Activated CD8-positive, alpha-beta T cell treated with anti-CD3 and anti-CD28 coated beads for 36 hours (primary cell): ENCODE measurements around the gene AMT. TPM values are rescaled to one million over a fixed set of nuclear protein-coding genes. Genes with fewer than 3 reads are reported as not detected.

Experiments
- ATAC-seq: fragments of 200-7000 bp; cut with Tn5 transposase; one replicate; pipeline ENCODE4 v1.10.0; 2021; ENCODE audit warnings: mild to moderate bottlenecking, moderate library complexity
- CTCF ChIA-PET: fragments of 350-600 bp; sonication (Branson Sonifier 250); formaldehyde crosslinking; loops from one replicate; lab custom pipeline; 2021; ENCODE audit warnings: antibody characterized with exemption; lab: Charles Lee
- POLR2A ChIA-PET: fragments of 350-600 bp; sonication (Branson Sonifier 250); formaldehyde crosslinking; loops from one replicate; lab custom pipeline; 2021; ENCODE audit warnings: antibody characterized with exemption; lab: Charles Lee
- DNase-seq: peaks from one replicate; pipeline ENCODE4 v3.0.0-alpha.2; 2020
- H3K27ac Mint-ChIP-seq: one replicate; pipeline ENCODE4 v1.8.0; 2021; ENCODE audit warnings: mild to moderate bottlenecking, mixed read lengths
- H3K27me3 Mint-ChIP-seq: one replicate; pipeline ENCODE4 v1.8.0; 2021; ENCODE audit warnings: mixed read lengths
- H3K36me3 Mint-ChIP-seq: one replicate; pipeline ENCODE4 v1.8.0; 2021; ENCODE audit warnings: low read depth, mixed read lengths
- H3K4me1 Mint-ChIP-seq: one replicate; pipeline ENCODE4 v1.8.0; 2021; ENCODE audit warnings: low read depth, mixed read lengths
- H3K4me3 Mint-ChIP-seq: one replicate; pipeline ENCODE4 v1.8.0; 2021; ENCODE audit warnings: mild to moderate bottlenecking, moderate library complexity, mixed read lengths
- H3K9me3 Mint-ChIP-seq: one replicate; pipeline ENCODE4 v1.8.0; 2021; ENCODE audit warnings: mixed read lengths
- CTCF ChIP-seq: fragments of 200-600 bp; IDR thresholded peaks from one replicate; pipeline ENCODE4 v1.8.0; 2022; ENCODE audit warnings: antibody characterized with exemption, mild to moderate bottlenecking
- intact Hi-C: fragments of 100-400 bp; cut with micrococcal nuclease; formaldehyde crosslinking; loops from one replicate; pipeline ENCODE4 v1.10.0; 2022
- total RNA-seq, 2 experiments: library from RNA; stranded (reverse); gene quantifications; one replicate each; pipeline ENCODE4 v1.2.3, GENCODE V29; 2021

AMT gene
- total RNA-seq, 2 experiments from 2014 or later: 2.5 to 4.4 TPM

DNA sequence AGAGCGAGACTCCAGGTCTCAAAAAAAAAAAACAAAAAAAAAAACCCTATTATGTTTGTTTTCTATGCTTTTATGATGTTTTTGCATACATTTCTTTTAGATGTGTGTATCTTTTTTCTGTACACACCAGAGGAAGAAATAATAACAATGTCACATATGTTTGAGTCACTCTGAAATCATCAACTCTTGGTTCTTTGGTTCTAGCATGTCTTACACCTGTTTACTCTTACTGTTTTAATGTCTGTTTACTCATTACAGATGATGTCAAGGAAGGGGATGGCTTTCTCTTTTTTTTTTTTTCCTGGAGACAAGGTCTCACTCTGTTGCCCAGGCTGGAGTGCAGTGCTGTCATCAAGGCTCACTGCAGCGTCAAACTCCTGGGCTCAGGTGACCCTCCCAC is 34.6 kb downstream of the AMT start:
- peak overlapping the region; percentile 62 for H3K27ac Mint-ChIP-seq
- H3K9me3 Mint-ChIP-seq: no peaks in the 10 kb centered on the region
- H3K27me3 Mint-ChIP-seq: no peaks in the 10 kb centered on the region
- H3K4me3 Mint-ChIP-seq: no peak overlapping the region
- intact Hi-C loops: no loop called here
- TF ChIP-seq CTCF: no peak
- ChIA-PET CTCF (interaction anchor here (1.2 to 1.7 kb wide), 3 partner anchors 10 to 48 kb away, joined by 4 to 8 read pairs (median 5); partner anchors contain the start of gene USP4), POLR2A (no interaction called here)
- no peak for DNase-seq
- peak; percentile 17 for ATAC-seq
- peaks cover 22% of the 10 kb centered on the region for H3K36me3 Mint-ChIP-seq
- H3K4me1 Mint-ChIP-seq: peaks cover 51% of the 10 kb centered on the region

- H3K36me3 Mint-ChIP-seq: peaks cover 22% of the 10 kb centered on the region
- intact Hi-C loops: no loop called here
- H3K9me3 Mint-ChIP-seq: no peaks in the 10 kb centered on the region
- peaks cover 50% of the 10 kb centered on the region for H3K4me1 Mint-ChIP-seq
- H3K27ac Mint-ChIP-seq: peak overlapping the region; percentile 17
- ChIA-PET POLR2A (interaction anchor here (1.4 kb wide), 1 partner anchor 26 kb away, joined by 3 read pairs; no protein-coding TSS in a partner anchor), CTCF (interaction anchor here (1.0 kb wide), 2 partner anchors 42 to 153 kb away, joined by 3 read pairs; no protein-coding TSS in a partner anchor)
- no peak overlapping the region for H3K4me3 Mint-ChIP-seq
- H3K27me3 Mint-ChIP-seq: no peaks in the 10 kb centered on the region
- no peak for TF ChIP-seq CTCF
- DNase-seq (no peak), ATAC-seq (no peak)
Observed at GRCh38 chr3:49386056-49386756, 36.1 kb downstream of the AMT start.

- Mint-ChIP-seq H3K27me3 (no peaks in the 10 kb centered on the region), H3K9me3 (no peaks in the 10 kb centered on the region), H3K36me3 (peaks cover 22% of the 10 kb centered on the region), H3K4me1 (peaks cover 50% of the 10 kb centered on the region), H3K4me3 (no peak overlapping the region), H3K27ac (peak overlapping the region; percentile 30)
- ChIA-PET POLR2A (no interaction called here), CTCF (interaction anchor here (1.0 kb wide), 1 partner anchor 154 kb away, joined by 3 read pairs; no protein-coding TSS in a partner anchor)
- no peak for TF ChIP-seq CTCF
- intact Hi-C loops: no loop called here
- DNase-seq: no peak
- ATAC-seq: no peak
Observed at GRCh38 chr3:49385617-49386016, 36.7 kb downstream of the AMT start.

- no peak overlapping the region for H3K4me3 Mint-ChIP-seq
- TF ChIP-seq CTCF: no peak
Observed at GRCh38 chr3:49383387-49383786, 38.9 kb downstream of the AMT start.

DNA sequence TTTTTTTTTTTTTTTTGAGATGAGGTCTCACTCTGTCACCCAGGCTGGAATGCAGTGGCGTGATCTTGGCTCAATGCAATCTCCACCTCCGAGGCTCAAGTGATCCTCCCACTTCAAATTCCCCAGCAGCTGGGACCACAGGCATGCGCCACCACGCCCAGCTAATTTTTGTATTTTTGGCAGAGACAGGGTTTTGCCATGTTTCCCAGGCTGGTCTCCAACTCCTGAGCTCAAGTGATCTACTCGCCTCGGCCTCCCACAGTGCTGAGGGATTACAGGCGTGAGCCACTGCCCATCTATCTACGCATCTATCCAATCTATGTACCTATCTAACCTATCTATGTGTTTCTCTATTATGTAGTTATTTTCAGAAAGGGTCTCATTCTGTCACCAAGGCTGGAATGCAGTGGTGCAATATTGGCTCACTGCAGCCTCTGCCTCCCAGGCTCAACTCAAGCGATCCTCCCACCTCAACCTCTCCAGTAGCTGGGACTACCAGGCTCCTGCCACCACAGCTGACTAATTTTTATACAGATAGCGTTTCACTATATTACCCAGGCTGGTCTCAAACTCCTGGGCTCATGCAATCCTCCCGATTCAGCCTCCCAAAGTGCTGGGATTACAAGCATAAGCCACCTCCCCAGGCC is 43.9 kb downstream of the AMT start:
- H3K36me3 Mint-ChIP-seq: peaks cover 37% of the 10 kb centered on the region
- intact Hi-C loops: no loop called here
- ATAC-seq (no peak), DNase-seq (no peak)
- no peaks in the 10 kb centered on the region for H3K27me3 Mint-ChIP-seq
- H3K27ac Mint-ChIP-seq: peak overlapping the region; percentile 69
- no peak for TF ChIP-seq CTCF
- ChIA-PET POLR2A (interaction anchor here (0.5 to 2.4 kb wide), 3 partner anchors 14 to 132 kb away, joined by 3 to 9 read pairs (median 4); partner anchors contain the start of gene USP4), CTCF (interaction anchor here (1.2 kb wide), 1 partner anchor 10 kb away, joined by 5 read pairs; no protein-coding TSS in a partner anchor)
- no peak overlapping the region for H3K4me3 Mint-ChIP-seq
- H3K4me1 Mint-ChIP-seq: peaks cover 39% of the 10 kb centered on the region
- H3K9me3 Mint-ChIP-seq: no peaks in the 10 kb centered on the region

More at GRCh38 chr3:49383387-49383786, 38.9 kb downstream of the AMT start:
- peak overlapping the region; percentile 21 for H3K27ac Mint-ChIP-seq
- intact Hi-C loops: no loop called here
- H3K9me3 Mint-ChIP-seq: no peaks in the 10 kb centered on the region
- ATAC-seq: no peak
- no peak for DNase-seq
- H3K27me3 Mint-ChIP-seq: no peaks in the 10 kb centered on the region
- CTCF ChIA-PET: no interaction called here
- H3K36me3 Mint-ChIP-seq: peaks cover 23% of the 10 kb centered on the region
- POLR2A ChIA-PET: no interaction called here
- H3K4me1 Mint-ChIP-seq: peaks cover 57% of the 10 kb centered on the region
